BJ (cell line): ENCODE data around the gene PDE7B. TPM values are rescaled to one million over a fixed set of nuclear protein-coding genes. Genes with fewer than 3 reads are reported as not detected.

ENCODE experiments used
- CTCF ChIA-PET: fragments of 350-600 bp; formaldehyde crosslinking; extraction: SDS; loops from one replicate; lab custom pipeline; 2021; ENCODE audit warnings: antibody characterized with exemption, inconsistent platforms; lab: Yijun Ruan, JAX
- POLR2A ChIA-PET: fragments of 300-600 bp; sonication (Branson Sonifier 250); formaldehyde crosslinking; extraction: SDS; loops from one replicate; lab custom pipeline; 2021; ENCODE audit warnings: antibody characterized with exemption; lab: Charles Lee
- DNase-seq: peaks from one replicate; pipeline ENCODE4 v3.0.0-alpha.2; 2011; ENCODE audit warnings: low read depth
- H3K27me3 ChIP-seq: 2 replicates; pipeline ENCODE4 v1.6.0; 2011; ENCODE audit warnings: low read length; ENCODE audit not compliant: control insufficient read depth, insufficient read depth
- H3K36me3 ChIP-seq: 2 replicates; pipeline ENCODE4 v1.5.1; 2011; ENCODE audit warnings: low read length; ENCODE audit not compliant: control insufficient read depth, insufficient read depth
- H3K4me3 ChIP-seq: 2 replicates; pipeline ENCODE4 v1.5.1; 2011; ENCODE audit warnings: low read depth, mild to moderate bottlenecking, control low read depth, low read length
- polyA plus RNA-seq: library from polyadenylated mRNA; depleted of rRNA; stranded (reverse); fragments of >200 nt; gene quantifications from 2 replicates; pipeline ENCODE4 v1.2.3, GENCODE V29; 2011
- TF ChIP-seq, protein P1 (sequence below): IDR thresholded peaks from 2 replicates; pipeline ENCODE4 v1.5.1; 2011; ENCODE audit warnings: low read depth, mild to moderate bottlenecking, control low read depth, inconsistent platforms, low read length, moderate library complexity; ENCODE audit not compliant: insufficient read depth

The PDE7B gene
- polyA plus RNA-seq, 1 experiment, result 2.7 TPM

GRCh38 chr6:136067731-136068341 lies 216.3 kb downstream of the PDE7B start:
- no peak overlapping the region for H3K4me3 ChIP-seq
- no peaks in the 10 kb centered on the region for H3K27me3 ChIP-seq
- no peak for DNase-seq
- ChIA-PET CTCF (no interaction called here), POLR2A (no interaction called here)
- TF ChIP-seq, protein P1, sequence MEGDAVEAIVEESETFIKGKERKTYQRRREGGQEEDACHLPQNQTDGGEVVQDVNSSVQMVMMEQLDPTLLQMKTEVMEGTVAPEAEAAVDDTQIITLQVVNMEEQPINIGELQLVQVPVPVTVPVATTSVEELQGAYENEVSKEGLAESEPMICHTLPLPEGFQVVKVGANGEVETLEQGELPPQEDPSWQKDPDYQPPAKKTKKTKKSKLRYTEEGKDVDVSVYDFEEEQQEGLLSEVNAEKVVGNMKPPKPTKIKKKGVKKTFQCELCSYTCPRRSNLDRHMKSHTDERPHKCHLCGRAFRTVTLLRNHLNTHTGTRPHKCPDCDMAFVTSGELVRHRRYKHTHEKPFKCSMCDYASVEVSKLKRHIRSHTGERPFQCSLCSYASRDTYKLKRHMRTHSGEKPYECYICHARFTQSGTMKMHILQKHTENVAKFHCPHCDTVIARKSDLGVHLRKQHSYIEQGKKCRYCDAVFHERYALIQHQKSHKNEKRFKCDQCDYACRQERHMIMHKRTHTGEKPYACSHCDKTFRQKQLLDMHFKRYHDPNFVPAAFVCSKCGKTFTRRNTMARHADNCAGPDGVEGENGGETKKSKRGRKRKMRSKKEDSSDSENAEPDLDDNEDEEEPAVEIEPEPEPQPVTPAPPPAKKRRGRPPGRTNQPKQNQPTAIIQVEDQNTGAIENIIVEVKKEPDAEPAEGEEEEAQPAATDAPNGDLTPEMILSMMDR, result no peak
- H3K36me3 ChIP-seq, result no peaks in the 10 kb centered on the region

DNA sequence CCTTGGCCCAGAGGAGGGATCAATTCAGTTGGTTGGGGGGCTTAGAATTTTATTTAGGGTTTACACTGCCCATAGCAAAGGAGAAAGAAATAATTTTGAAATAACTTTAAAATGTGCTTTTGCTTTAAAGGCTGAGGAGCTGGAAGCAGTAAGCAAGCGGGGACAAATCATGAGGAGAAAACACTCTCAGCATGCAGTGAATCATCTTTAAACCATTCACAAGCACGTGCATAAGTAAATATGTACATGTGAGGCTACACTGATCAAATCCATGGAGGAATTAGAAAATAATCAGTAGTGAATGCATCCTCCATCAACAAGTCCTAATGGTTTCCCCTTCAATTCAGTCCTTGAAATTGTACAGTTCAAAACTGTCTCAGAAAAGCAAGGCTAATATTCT lies 217.6 kb downstream of the PDE7B start:
- ChIA-PET CTCF (interaction anchor here (1.1 kb wide), 1 partner anchor 37 kb away, joined by 3 read pairs; no protein-coding TSS in a partner anchor), POLR2A (no interaction called here)
- no peaks in the 10 kb centered on the region for H3K27me3 ChIP-seq
- TF ChIP-seq, protein P1, result no peak
- no peak overlapping the region for H3K4me3 ChIP-seq
- H3K36me3 ChIP-seq, result no peaks in the 10 kb centered on the region
- DNase-seq, result no peak

GRCh38 chr6:136070815-136071214 lies 219.3 kb downstream of the PDE7B start:
- TF ChIP-seq, protein P1, result no peak
- ChIA-PET CTCF (no interaction called here), POLR2A (no interaction called here)
- Histone ChIP-seq H3K27me3 (no peaks in the 10 kb centered on the region), H3K4me3 (no peak overlapping the region), H3K36me3 (no peaks in the 10 kb centered on the region)
- no peak for DNase-seq

GRCh38 chr6:136072691-136073090 lies 221.2 kb downstream of the PDE7B start:
- TF ChIP-seq, protein P1, result no peak
- DNase-seq, result no peak
- Histone ChIP-seq H3K4me3 (no peak overlapping the region), H3K27me3 (no peaks in the 10 kb centered on the region), H3K36me3 (no peaks in the 10 kb centered on the region)
- CTCF ChIA-PET, result interaction anchor here (1.0 kb wide), 1 partner anchor 489 kb away, joined by 3 read pairs; no protein-coding TSS in a partner anchor
- POLR2A ChIA-PET, result no interaction called here

GRCh38 chr6:136073216-136073615 lies 221.7 kb downstream of the PDE7B start:
- Histone ChIP-seq H3K27me3 (no peaks in the 10 kb centered on the region), H3K4me3 (no peak overlapping the region), H3K36me3 (no peaks in the 10 kb centered on the region)
- POLR2A ChIA-PET, result no interaction called here
- TF ChIP-seq, protein P1, result no peak
- CTCF ChIA-PET, result interaction anchor here (1.0 kb wide), 1 partner anchor 490 kb away, joined by 3 read pairs; no protein-coding TSS in a partner anchor
- DNase-seq, result no peak
